ENCODE measurements around the gene GFOD1.

The GFOD1 gene

GRCh38 chr6:13365320-13365719 is 122.1 kb downstream of the GFOD1 start:
- TF ChIP-seq CTCF (conservative IDR thresholded peaks at IDR 0.05; ENCODE audit: low read length) (no peak), EZH2phosphoT487 (IDR thresholded peaks at IDR 0.05; ENCODE audit: borderline replicate concordance) (no peak)
- no peak overlapping the region for H3K4me3 ChIP-seq (ENCODE audit: low read length, poor library complexity, severe bottlenecking)

GRCh38 chr6:13364842-13365241 is 122.6 kb downstream of the GFOD1 start:
- TF ChIP-seq CTCF (conservative IDR thresholded peaks at IDR 0.05; ENCODE audit: low read length) (no peak), EZH2phosphoT487 (IDR thresholded peaks at IDR 0.05; ENCODE audit: borderline replicate concordance) (no peak)
- Histone ChIP-seq H3K9me2 (replicated peaks; ENCODE audit: low read depth, low read length) (no peaks in the 10 kb centered on the region), H3F3A (ENCODE audit: low read depth) (no peaks in the 10 kb centered on the region), H3K9ac (ENCODE audit: low read depth, low read length, poor library complexity, severe bottlenecking) (no peak overlapping the region), H2AFZ (ENCODE audit: low read length) (no peak overlapping the region), H3K4me3 (ENCODE audit: low read length, poor library complexity, severe bottlenecking) (no peak overlapping the region), H3K79me2 (ENCODE audit: insufficient read depth, low read length) (no peaks in the 10 kb centered on the region), H3K4me2 (ENCODE audit: low read depth, low read length, poor library complexity, severe bottlenecking) (no peak overlapping the region), H3K4me1 (ENCODE audit: insufficient read depth, low read length, poor library complexity, severe bottlenecking) (peaks cover 14% of the 10 kb centered on the region), H3K36me3 (ENCODE audit: insufficient read depth, low read length) (peaks cover 11% of the 10 kb centered on the region; the same call in 1 of the 2 replicates), H3K9me3 (ENCODE audit: insufficient read depth, low read depth, low read length) (no peaks in the 10 kb centered on the region), H3K27me3 (ENCODE audit: insufficient read depth, low read length, poor library complexity, severe bottlenecking) (no peaks in the 10 kb centered on the region), H4K20me1 (ENCODE audit: insufficient read depth, low read length, poor library complexity, severe bottlenecking) (no peaks in the 10 kb centered on the region)

More at GRCh38 chr6:13365320-13365719, 122.1 kb downstream of the GFOD1 start:
- H2AFZ ChIP-seq (ENCODE audit: low read length) = no peak overlapping the region
- H3K9me3 ChIP-seq (ENCODE audit: insufficient read depth, low read depth, low read length) = no peaks in the 10 kb centered on the region
- H3K4me1 ChIP-seq (ENCODE audit: insufficient read depth, low read length, poor library complexity, severe bottlenecking) = peaks cover 14% of the 10 kb centered on the region
- no peaks in the 10 kb centered on the region for H3K79me2 ChIP-seq (ENCODE audit: insufficient read depth, low read length)
- no peaks in the 10 kb centered on the region for H4K20me1 ChIP-seq (ENCODE audit: insufficient read depth, low read length, poor library complexity, severe bottlenecking)
- no peak overlapping the region for H3K4me2 ChIP-seq (ENCODE audit: low read depth, low read length, poor library complexity, severe bottlenecking)
- H3K27me3 ChIP-seq (ENCODE audit: insufficient read depth, low read length, poor library complexity, severe bottlenecking) = no peaks in the 10 kb centered on the region
- H3K9me2 ChIP-seq (replicated peaks; ENCODE audit: low read depth, low read length) = no peaks in the 10 kb centered on the region
- no peak overlapping the region for H3K9ac ChIP-seq (ENCODE audit: low read depth, low read length, poor library complexity, severe bottlenecking)
- H3K36me3 ChIP-seq (ENCODE audit: insufficient read depth, low read length) = peaks cover 11% of the 10 kb centered on the region; the same call in 1 of the 2 replicates
- no peaks in the 10 kb centered on the region for H3F3A ChIP-seq (ENCODE audit: low read depth)

- no peak overlapping the region for H3K4me3 ChIP-seq (ENCODE audit: low read length, poor library complexity, severe bottlenecking)
- H3K9me2 ChIP-seq (replicated peaks; ENCODE audit: low read depth, low read length) = no peaks in the 10 kb centered on the region
- H3K9me3 ChIP-seq (ENCODE audit: insufficient read depth, low read depth, low read length) = no peaks in the 10 kb centered on the region
- no peak overlapping the region for H2AFZ ChIP-seq (ENCODE audit: low read length)
- H3K9ac ChIP-seq (ENCODE audit: low read depth, low read length, poor library complexity, severe bottlenecking) = no peak overlapping the region
- H4K20me1 ChIP-seq (ENCODE audit: insufficient read depth, low read length, poor library complexity, severe bottlenecking) = no peaks in the 10 kb centered on the region
- H3K4me2 ChIP-seq (ENCODE audit: low read depth, low read length, poor library complexity, severe bottlenecking) = no peak overlapping the region
- peaks cover 11% of the 10 kb centered on the region for H3K4me1 ChIP-seq (ENCODE audit: insufficient read depth, low read length, poor library complexity, severe bottlenecking)
- no peaks in the 10 kb centered on the region for H3K79me2 ChIP-seq (ENCODE audit: insufficient read depth, low read length)
- no peaks in the 10 kb centered on the region for H3K27me3 ChIP-seq (ENCODE audit: insufficient read depth, low read length, poor library complexity, severe bottlenecking)
- TF ChIP-seq EZH2phosphoT487 (IDR thresholded peaks at IDR 0.05; ENCODE audit: borderline replicate concordance) (no peak), CTCF (conservative IDR thresholded peaks at IDR 0.05; ENCODE audit: low read length) (no peak)
- peaks cover 11% of the 10 kb centered on the region; the same call in 1 of the 2 replicates for H3K36me3 ChIP-seq (ENCODE audit: insufficient read depth, low read length)
- H3F3A ChIP-seq (ENCODE audit: low read depth) = no peaks in the 10 kb centered on the region
Observed at GRCh38 chr6:13362412-13362811, 125.0 kb downstream of the GFOD1 start.
